GM23338 (cell line): Measurements from ENCODE around the gene MYCN. TPM values are rescaled to one million over a fixed set of nuclear protein-coding genes. Genes with fewer than 3 reads are reported as not detected.

Experiments used
- ATAC-seq: fragments of 200-7000 bp; cut with Tn5 transposase; 3 replicates; pipeline ENCODE4 v1.9.1; 2020
- DNase-seq: peaks from one replicate; pipeline ENCODE4 v3.0.0-alpha.2; 2015; ENCODE audit warnings: low spot score
- H2AFZ ChIP-seq: fragments of 200-600 bp; sonication (generic); 2 replicates; pipeline ENCODE4 v1.8.0; 2016; ENCODE audit warnings: antibody characterized with exemption, mild to moderate bottlenecking, moderate library complexity
- H3F3A ChIP-seq: fragments of 200-600 bp; sonication (generic); replicated peaks from 2 replicates; pipeline ENCODE4 v1.8.0; 2017; ENCODE audit warnings: antibody characterized with exemption, mixed run types, low read depth
- H3K27ac ChIP-seq: fragments of 200-600 bp; sonication (generic); 2 replicates; pipeline ENCODE4 v1.6.1; 2016; ENCODE audit warnings: low read depth
- H3K27me3 ChIP-seq: fragments of 200-600 bp; sonication (generic); 2 replicates; pipeline ENCODE4 v1.8.0; 2016; ENCODE audit warnings: mild to moderate bottlenecking, mixed run types, moderate library complexity; ENCODE audit not compliant: insufficient read depth
- H3K36me3 ChIP-seq: fragments of 200-600 bp; sonication (generic); 2 replicates; pipeline ENCODE4 v1.8.0; 2016; ENCODE audit warnings: mild to moderate bottlenecking; ENCODE audit not compliant: insufficient read depth
- H3K4me1 ChIP-seq: fragments of 200-600 bp; sonication (generic); 2 replicates; pipeline ENCODE4 v1.8.0; 2016; ENCODE audit warnings: mild to moderate bottlenecking, moderate library complexity; ENCODE audit not compliant: insufficient read depth
- H3K4me2 ChIP-seq: fragments of 200-600 bp; sonication (generic); 2 replicates; pipeline ENCODE4 v1.7.1; 2017; ENCODE audit warnings: mixed run types
- H3K4me3 ChIP-seq: fragments of 200-600 bp; sonication (generic); 2 replicates; pipeline ENCODE4 v1.6.1; 2016; ENCODE audit warnings: mixed run types
- H3K79me2 ChIP-seq: fragments of 200-600 bp; sonication (generic); replicated peaks from 2 replicates; pipeline ENCODE4 v1.8.0; 2017; ENCODE audit warnings: mild to moderate bottlenecking; ENCODE audit not compliant: insufficient read depth
- H3K9me2 ChIP-seq: fragments of 200-600 bp; sonication (generic); 2 replicates; pipeline ENCODE4 v1.8.0; 2017; ENCODE audit not compliant: insufficient read depth
- H4K20me1 ChIP-seq: fragments of 200-600 bp; sonication (generic); replicated peaks from 2 replicates; pipeline ENCODE4 v1.8.0; 2017; ENCODE audit warnings: mild to moderate bottlenecking; ENCODE audit not compliant: insufficient read depth
- H3K27ac Mint-ChIP-seq: 2 replicates; pipeline ENCODE4 v1.8.0; 2020; ENCODE audit warnings: inconsistent platforms, mild to moderate bottlenecking, moderate library complexity, mixed read lengths
- H3K27me3 Mint-ChIP-seq: 3 replicates; pipeline ENCODE4 v1.8.0; 2022; ENCODE audit warnings: low read depth, mild to moderate bottlenecking, moderate library complexity, mixed read lengths, inconsistent platforms; ENCODE audit not compliant: insufficient read depth, poor library complexity
- H3K36me3 Mint-ChIP-seq: 3 replicates; pipeline ENCODE4 v1.8.0; 2021; ENCODE audit warnings: low read depth, mild to moderate bottlenecking, inconsistent platforms, moderate library complexity, mixed read lengths
- H3K4me1 Mint-ChIP-seq: 3 replicates; pipeline ENCODE4 v1.8.0; 2020; ENCODE audit warnings: mild to moderate bottlenecking, inconsistent platforms, mixed read lengths
- H3K4me3 Mint-ChIP-seq: 3 replicates; pipeline ENCODE4 v1.8.0; 2021; ENCODE audit warnings: moderate library complexity, mild to moderate bottlenecking, inconsistent platforms, mixed read lengths
- H3K9me3 Mint-ChIP-seq: 3 replicates; pipeline ENCODE4 v1.8.0; 2020; ENCODE audit warnings: moderate library complexity, mild to moderate bottlenecking, inconsistent platforms, mixed read lengths
- CREB1 ChIP-seq: fragments of 250-450 bp; sonication (Bioruptor Pico); IDR thresholded peaks from 2 replicates; pipeline ENCODE4 v1.5.0; 2020; ENCODE audit warnings: low read depth, mild to moderate bottlenecking, moderate library complexity
- EZH2 ChIP-seq: fragments of 200-600 bp; sonication (generic); IDR thresholded peaks from one replicate; pipeline ENCODE4 v1.8.0; 2017; ENCODE audit warnings: antibody characterized with exemption, mild to moderate bottlenecking, low read depth; ENCODE audit not compliant: unreplicated experiment
- EZH2phosphoT487 ChIP-seq: fragments of 200-600 bp; sonication (generic); IDR thresholded peaks from one replicate; pipeline ENCODE4 v1.8.1; 2018; ENCODE audit warnings: antibody characterized with exemption; ENCODE audit not compliant: unreplicated experiment
- JUNB ChIP-seq: IDR thresholded peaks from one replicate; pipeline ENCODE4 v1.6.1; 2016; ENCODE audit warnings: antibody characterized with exemption; ENCODE audit not compliant: unreplicated experiment
- NANOG ChIP-seq: IDR thresholded peaks from 2 replicates; pipeline ENCODE4 v1.6.1; 2016; ENCODE audit warnings: antibody characterized with exemption, borderline replicate concordance
- STAT1 ChIP-seq: IDR thresholded peaks from one replicate; pipeline ENCODE4 v1.6.1; 2016; ENCODE audit warnings: antibody characterized with exemption; ENCODE audit not compliant: unreplicated experiment
- polyA plus RNA-seq: library from polyadenylated mRNA; unstranded; fragments of >200 nt; fragmentation: Nextera tagmentation; extraction: Ambion mirVana; gene quantifications from 2 replicates; pipeline ENCODE4 v1.2.1, GENCODE V29; 2016
- total RNA-seq: library from RNA; depleted of rRNA; stranded (reverse); fragments of >200 nt; shearing (Covaris generic); gene quantifications from 2 replicates; pipeline ENCODE4 v1.2.3, GENCODE V29; 2014
- TF ChIP-seq, protein P1 (sequence below): IDR thresholded peaks from one replicate; pipeline ENCODE4 v1.6.1; 2018; ENCODE audit warnings: antibody characterized with exemption; ENCODE audit not compliant: unreplicated experiment
- TF ChIP-seq, protein P2 (sequence below): fragments of 250-450 bp; sonication (Bioruptor Pico); IDR thresholded peaks from 2 replicates; pipeline ENCODE4 v1.5.0; 2020; ENCODE audit warnings: mild to moderate bottlenecking, moderate library complexity
- TF ChIP-seq, protein P3 (sequence below), 2 experiments: fragments of 200-600 bp in 1 of 2; sonication (generic) in 1 of 2; conservative IDR thresholded peaks; 2 replicates each; pipeline versions ENCODE4 v1.5.1 to v1.6.1; 2016 to 2017; ENCODE audit warnings: antibody characterized with exemption in 2 of 2, low read depth in 2 of 2, mild to moderate bottlenecking in 2 of 2, moderate library complexity in 1 of 2
- TF ChIP-seq, protein P4 (sequence below): IDR thresholded peaks from 2 replicates; pipeline ENCODE4 v1.6.1; 2016; ENCODE audit warnings: antibody characterized with exemption

MYCN gene
- total and polyA plus RNA-seq, 2 experiments from 2014 or later = 50.8 to 145 TPM

DNA sequence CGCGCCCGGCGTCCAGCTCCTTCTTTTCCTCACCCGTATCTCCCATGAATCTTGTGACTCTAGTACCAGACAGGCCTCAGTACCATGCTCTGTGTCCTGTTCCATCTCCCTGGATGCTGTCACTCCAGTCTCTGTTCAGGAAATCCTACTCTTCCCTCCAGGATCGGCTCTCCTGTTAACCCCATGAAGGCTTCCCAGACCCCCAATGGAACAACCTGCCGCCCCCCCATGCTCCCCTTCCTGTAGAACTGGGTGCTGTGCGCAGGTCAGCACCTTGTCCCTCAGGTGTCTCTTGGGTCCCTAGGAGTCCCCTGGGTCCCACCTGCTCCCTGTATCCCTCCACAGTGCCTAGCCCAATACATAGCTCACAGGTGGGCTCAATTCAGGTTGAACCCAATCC is 41.3 kb downstream of the MYCN start (continued):
- TF ChIP-seq, protein P1, sequence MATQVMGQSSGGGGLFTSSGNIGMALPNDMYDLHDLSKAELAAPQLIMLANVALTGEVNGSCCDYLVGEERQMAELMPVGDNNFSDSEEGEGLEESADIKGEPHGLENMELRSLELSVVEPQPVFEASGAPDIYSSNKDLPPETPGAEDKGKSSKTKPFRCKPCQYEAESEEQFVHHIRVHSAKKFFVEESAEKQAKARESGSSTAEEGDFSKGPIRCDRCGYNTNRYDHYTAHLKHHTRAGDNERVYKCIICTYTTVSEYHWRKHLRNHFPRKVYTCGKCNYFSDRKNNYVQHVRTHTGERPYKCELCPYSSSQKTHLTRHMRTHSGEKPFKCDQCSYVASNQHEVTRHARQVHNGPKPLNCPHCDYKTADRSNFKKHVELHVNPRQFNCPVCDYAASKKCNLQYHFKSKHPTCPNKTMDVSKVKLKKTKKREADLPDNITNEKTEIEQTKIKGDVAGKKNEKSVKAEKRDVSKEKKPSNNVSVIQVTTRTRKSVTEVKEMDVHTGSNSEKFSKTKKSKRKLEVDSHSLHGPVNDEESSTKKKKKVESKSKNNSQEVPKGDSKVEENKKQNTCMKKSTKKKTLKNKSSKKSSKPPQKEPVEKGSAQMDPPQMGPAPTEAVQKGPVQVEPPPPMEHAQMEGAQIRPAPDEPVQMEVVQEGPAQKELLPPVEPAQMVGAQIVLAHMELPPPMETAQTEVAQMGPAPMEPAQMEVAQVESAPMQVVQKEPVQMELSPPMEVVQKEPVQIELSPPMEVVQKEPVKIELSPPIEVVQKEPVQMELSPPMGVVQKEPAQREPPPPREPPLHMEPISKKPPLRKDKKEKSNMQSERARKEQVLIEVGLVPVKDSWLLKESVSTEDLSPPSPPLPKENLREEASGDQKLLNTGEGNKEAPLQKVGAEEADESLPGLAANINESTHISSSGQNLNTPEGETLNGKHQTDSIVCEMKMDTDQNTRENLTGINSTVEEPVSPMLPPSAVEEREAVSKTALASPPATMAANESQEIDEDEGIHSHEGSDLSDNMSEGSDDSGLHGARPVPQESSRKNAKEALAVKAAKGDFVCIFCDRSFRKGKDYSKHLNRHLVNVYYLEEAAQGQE = no peak
- TF ChIP-seq JUNB (no peak), STAT1 (no peak), EZH2phosphoT487 (no peak), EZH2 (no peak), NANOG (no peak)

DNA sequence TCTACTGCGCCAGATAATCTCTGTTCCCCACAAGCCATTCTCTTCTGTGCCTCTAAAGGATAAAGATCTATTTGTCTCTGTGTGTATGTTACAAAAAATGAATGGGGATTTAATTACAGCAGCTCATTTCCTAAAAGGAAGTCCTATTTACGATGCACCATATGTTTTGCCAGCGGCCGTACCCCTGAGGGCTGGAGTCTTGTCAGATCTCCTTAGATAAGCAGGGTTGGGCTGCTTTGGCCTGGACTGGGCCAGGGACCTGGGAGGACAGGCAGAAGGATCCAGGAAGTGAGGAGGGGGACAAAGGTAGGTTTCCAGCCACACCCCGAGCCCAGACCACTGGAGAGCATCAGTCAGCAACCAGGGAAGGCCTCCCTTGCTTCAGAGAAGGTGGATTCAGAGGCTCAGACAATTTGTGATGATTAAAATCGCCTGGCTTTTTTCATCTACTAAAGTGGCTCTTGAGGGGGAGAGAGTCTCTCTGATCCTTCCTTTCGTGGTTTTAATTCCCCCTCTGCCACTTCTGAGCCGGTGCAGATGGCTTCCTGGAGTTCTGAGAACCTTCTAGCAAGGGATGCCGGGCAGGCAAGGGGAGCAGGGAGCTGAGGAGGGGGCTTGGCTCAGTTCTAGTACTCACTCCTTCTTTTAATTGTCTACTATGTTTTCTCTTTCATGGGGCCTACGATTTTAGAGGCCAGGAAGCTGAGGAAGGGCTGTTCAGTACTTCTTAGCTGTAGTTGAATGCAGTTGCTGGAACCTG is 42.1 kb downstream of the MYCN start:
- Mint-ChIP-seq H3K36me3 (peaks cover 2% of the 10 kb centered on the region; the same call in 1 of the 3 replicates), H3K4me1 (peaks cover 37% of the 10 kb centered on the region), H3K27me3 (peaks cover 4% of the 10 kb centered on the region), H3K9me3 (no peaks in the 10 kb centered on the region; the same call in 2 of the 3 replicates), H3K27ac (no peak overlapping the region), H3K4me3 (no peak overlapping the region)
- peak overlapping the region; percentile 56 for H2AFZ ChIP-seq
- ATAC-seq (no peak), DNase-seq (no peak)
- H3K27ac ChIP-seq = peak overlapping the region; percentile 29; the same call in 1 of the 2 replicates
- no peaks in the 10 kb centered on the region for H3K27me3 ChIP-seq
- no peaks in the 10 kb centered on the region for H3K9me2 ChIP-seq
- peak overlapping the region; percentile 43; the same call in 1 of the 2 replicates for H3K4me2 ChIP-seq
- H3K4me1 ChIP-seq = peaks cover 41% of the 10 kb centered on the region
- peaks cover 11% of the 10 kb centered on the region; the same call in 1 of the 2 replicates for H3F3A ChIP-seq
- no peaks in the 10 kb centered on the region for H3K79me2 ChIP-seq
- no peaks in the 10 kb centered on the region for H4K20me1 ChIP-seq
- H3K36me3 ChIP-seq = no peaks in the 10 kb centered on the region
- H3K4me3 ChIP-seq = no peak overlapping the region
- TF ChIP-seq, protein P2, sequence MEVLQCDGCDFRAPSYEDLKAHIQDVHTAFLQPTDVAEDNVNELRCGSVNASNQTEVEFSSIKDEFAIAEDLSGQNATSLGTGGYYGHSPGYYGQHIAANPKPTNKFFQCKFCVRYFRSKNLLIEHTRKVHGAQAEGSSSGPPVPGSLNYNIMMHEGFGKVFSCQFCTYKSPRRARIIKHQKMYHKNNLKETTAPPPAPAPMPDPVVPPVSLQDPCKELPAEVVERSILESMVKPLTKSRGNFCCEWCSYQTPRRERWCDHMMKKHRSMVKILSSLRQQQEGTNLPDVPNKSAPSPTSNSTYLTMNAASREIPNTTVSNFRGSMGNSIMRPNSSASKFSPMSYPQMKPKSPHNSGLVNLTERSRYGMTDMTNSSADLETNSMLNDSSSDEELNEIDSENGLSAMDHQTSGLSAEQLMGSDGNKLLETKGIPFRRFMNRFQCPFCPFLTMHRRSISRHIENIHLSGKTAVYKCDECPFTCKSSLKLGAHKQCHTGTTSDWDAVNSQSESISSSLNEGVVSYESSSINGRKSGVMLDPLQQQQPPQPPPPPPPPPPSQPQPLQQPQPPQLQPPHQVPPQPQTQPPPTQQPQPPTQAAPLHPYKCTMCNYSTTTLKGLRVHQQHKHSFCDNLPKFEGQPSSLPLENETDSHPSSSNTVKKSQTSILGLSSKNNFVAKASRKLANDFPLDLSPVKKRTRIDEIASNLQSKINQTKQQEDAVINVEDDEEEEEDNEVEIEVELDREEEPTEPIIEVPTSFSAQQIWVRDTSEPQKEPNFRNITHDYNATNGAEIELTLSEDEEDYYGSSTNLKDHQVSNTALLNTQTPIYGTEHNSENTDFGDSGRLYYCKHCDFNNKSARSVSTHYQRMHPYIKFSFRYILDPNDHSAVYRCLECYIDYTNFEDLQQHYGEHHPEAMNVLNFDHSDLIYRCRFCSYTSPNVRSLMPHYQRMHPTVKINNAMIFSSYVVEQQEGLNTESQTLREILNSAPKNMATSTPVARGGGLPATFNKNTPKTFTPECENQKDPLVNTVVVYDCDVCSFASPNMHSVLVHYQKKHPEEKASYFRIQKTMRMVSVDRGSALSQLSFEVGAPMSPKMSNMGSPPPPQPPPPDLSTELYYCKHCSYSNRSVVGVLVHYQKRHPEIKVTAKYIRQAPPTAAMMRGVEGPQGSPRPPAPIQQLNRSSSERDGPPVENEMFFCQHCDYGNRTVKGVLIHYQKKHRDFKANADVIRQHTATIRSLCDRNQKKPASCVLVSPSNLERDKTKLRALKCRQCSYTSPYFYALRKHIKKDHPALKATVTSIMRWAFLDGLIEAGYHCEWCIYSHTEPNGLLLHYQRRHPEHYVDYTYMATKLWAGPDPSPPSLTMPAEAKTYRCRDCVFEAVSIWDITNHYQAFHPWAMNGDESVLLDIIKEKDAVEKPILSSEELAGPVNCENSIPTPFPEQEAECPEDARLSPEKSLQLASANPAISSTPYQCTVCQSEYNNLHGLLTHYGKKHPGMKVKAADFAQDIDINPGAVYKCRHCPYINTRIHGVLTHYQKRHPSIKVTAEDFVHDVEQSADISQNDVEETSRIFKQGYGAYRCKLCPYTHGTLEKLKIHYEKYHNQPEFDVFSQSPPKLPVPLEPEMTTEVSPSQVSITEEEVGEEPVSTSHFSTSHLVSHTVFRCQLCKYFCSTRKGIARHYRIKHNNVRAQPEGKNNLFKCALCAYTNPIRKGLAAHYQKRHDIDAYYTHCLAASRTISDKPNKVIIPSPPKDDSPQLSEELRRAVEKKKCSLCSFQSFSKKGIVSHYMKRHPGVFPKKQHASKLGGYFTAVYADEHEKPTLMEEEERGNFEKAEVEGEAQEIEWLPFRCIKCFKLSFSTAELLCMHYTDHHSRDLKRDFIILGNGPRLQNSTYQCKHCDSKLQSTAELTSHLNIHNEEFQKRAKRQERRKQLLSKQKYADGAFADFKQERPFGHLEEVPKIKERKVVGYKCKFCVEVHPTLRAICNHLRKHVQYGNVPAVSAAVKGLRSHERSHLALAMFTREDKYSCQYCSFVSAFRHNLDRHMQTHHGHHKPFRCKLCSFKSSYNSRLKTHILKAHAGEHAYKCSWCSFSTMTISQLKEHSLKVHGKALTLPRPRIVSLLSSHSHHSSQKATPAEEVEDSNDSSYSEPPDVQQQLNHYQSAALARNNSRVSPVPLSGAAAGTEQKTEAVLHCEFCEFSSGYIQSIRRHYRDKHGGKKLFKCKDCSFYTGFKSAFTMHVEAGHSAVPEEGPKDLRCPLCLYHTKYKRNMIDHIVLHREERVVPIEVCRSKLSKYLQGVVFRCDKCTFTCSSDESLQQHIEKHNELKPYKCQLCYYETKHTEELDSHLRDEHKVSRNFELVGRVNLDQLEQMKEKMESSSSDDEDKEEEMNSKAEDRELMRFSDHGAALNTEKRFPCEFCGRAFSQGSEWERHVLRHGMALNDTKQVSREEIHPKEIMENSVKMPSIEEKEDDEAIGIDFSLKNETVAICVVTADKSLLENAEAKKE (CRISPR knock-in tag) = no peak
- TF ChIP-seq JUNB (no peak), EZH2 (no peak), CREB1 (CRISPR knock-in tag) (no peak), STAT1 (no peak)
- TF ChIP-seq, protein P3, sequence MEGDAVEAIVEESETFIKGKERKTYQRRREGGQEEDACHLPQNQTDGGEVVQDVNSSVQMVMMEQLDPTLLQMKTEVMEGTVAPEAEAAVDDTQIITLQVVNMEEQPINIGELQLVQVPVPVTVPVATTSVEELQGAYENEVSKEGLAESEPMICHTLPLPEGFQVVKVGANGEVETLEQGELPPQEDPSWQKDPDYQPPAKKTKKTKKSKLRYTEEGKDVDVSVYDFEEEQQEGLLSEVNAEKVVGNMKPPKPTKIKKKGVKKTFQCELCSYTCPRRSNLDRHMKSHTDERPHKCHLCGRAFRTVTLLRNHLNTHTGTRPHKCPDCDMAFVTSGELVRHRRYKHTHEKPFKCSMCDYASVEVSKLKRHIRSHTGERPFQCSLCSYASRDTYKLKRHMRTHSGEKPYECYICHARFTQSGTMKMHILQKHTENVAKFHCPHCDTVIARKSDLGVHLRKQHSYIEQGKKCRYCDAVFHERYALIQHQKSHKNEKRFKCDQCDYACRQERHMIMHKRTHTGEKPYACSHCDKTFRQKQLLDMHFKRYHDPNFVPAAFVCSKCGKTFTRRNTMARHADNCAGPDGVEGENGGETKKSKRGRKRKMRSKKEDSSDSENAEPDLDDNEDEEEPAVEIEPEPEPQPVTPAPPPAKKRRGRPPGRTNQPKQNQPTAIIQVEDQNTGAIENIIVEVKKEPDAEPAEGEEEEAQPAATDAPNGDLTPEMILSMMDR (conservative IDR thresholded peaks at IDR 0.05; ENCODE audit: low read depth in 2 of 2) = no peak
- TF ChIP-seq, protein P4, sequence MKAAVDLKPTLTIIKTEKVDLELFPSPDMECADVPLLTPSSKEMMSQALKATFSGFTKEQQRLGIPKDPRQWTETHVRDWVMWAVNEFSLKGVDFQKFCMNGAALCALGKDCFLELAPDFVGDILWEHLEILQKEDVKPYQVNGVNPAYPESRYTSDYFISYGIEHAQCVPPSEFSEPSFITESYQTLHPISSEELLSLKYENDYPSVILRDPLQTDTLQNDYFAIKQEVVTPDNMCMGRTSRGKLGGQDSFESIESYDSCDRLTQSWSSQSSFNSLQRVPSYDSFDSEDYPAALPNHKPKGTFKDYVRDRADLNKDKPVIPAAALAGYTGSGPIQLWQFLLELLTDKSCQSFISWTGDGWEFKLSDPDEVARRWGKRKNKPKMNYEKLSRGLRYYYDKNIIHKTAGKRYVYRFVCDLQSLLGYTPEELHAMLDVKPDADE = no peak
